ENCODE data around the gene LHPP.

LHPP gene

GRCh38 chr10:124640538-124641231 lies 179.1 kb downstream of the LHPP start:
- DNase-seq (ENCODE audit: low read depth in 2 of 2, low spot score in 1 of 2): no peak

GRCh38 chr10:124641282-124642087 lies 179.9 kb downstream of the LHPP start:
- no peak for DNase-seq (ENCODE audit: low read depth in 2 of 2, low spot score in 1 of 2)

- DNase-seq (ENCODE audit: low read depth in 2 of 2, low spot score in 1 of 2): no peak
Measured at GRCh38 chr10:124642088-124642710, 180.6 kb downstream of the LHPP start.

- no peak for DNase-seq (ENCODE audit: low read depth in 2 of 2, low spot score in 1 of 2)
Measured at GRCh38 chr10:124643330-124644009, 181.8 kb downstream of the LHPP start.

GRCh38 chr10:124644236-124644635 lies 182.6 kb downstream of the LHPP start:
- no peak for DNase-seq (ENCODE audit: low read depth in 2 of 2, low spot score in 1 of 2)

- no peak for DNase-seq (ENCODE audit: low read depth in 2 of 2, low spot score in 1 of 2)
Measured at GRCh38 chr10:124644771-124645415, 183.3 kb downstream of the LHPP start.

GRCh38 chr10:124645467-124646095 lies 184.0 kb downstream of the LHPP start:
- no peak for DNase-seq (ENCODE audit: low read depth in 2 of 2, low spot score in 1 of 2)

- no peak for DNase-seq (ENCODE audit: low read depth in 2 of 2, low spot score in 1 of 2)
Measured at GRCh38 chr10:124646483-124647352, 185.1 kb downstream of the LHPP start.

- DNase-seq (ENCODE audit: low read depth in 2 of 2, low spot score in 1 of 2): peak; percentile 33 to 42
Measured at GRCh38 chr10:124647421-124648130, 186.0 kb downstream of the LHPP start.

- no peak for DNase-seq (ENCODE audit: low read depth in 2 of 2, low spot score in 1 of 2)
Measured at GRCh38 chr10:124648131-124648475, 186.5 kb downstream of the LHPP start.

- no peak for DNase-seq (ENCODE audit: low read depth in 2 of 2, low spot score in 1 of 2)
Measured at GRCh38 chr10:124648738-124649137, 187.1 kb downstream of the LHPP start.

- no peak for DNase-seq (ENCODE audit: low read depth in 2 of 2, low spot score in 1 of 2)
Measured at GRCh38 chr10:124649214-124649613, 187.6 kb downstream of the LHPP start.

- no peak for DNase-seq (ENCODE audit: low read depth in 2 of 2, low spot score in 1 of 2)
Measured at GRCh38 chr10:124650263-124650662, 188.6 kb downstream of the LHPP start.

- DNase-seq (ENCODE audit: low read depth in 2 of 2, low spot score in 1 of 2): peak; percentile 52 to 62
Measured at GRCh38 chr10:124650820-124651401, 189.3 kb downstream of the LHPP start.

GRCh38 chr10:124651402-124651891 lies 189.8 kb downstream of the LHPP start:
- no peak for DNase-seq (ENCODE audit: low read depth in 2 of 2, low spot score in 1 of 2)

GRCh38 chr10:124652200-124652599 lies 190.6 kb downstream of the LHPP start:
- DNase-seq (ENCODE audit: low read depth in 2 of 2, low spot score in 1 of 2): no peak

GRCh38 chr10:124652701-124653100 lies 191.1 kb downstream of the LHPP start:
- no peak for DNase-seq (ENCODE audit: low read depth in 2 of 2, low spot score in 1 of 2)

- DNase-seq (ENCODE audit: low read depth in 2 of 2, low spot score in 1 of 2): no peak
Measured at GRCh38 chr10:124653311-124653710, 191.7 kb downstream of the LHPP start.
